AG10803 (cell line): ENCODE measurements around the gene AGAP1.

Experiments
- DNase-seq: peaks from one replicate; pipeline ENCODE4 v3.0.0; 2010; ENCODE audit warnings: low read depth
- H3K4me3 ChIP-seq: 2 replicates; pipeline ENCODE4 v1.5.1; 2011; ENCODE audit warnings: mild to moderate bottlenecking, low read length, control low read depth
- TF ChIP-seq, protein P1 (sequence below): conservative IDR thresholded peaks from 2 replicates; pipeline ENCODE4 v1.5.1; 2011; ENCODE audit warnings: mild to moderate bottlenecking, low read length, control low read depth, inconsistent platforms

The AGAP1 gene

GRCh38 chr2:235926229-235926628 lies 432.4 kb downstream of the AGAP1 start:
- no peak overlapping the region for H3K4me3 ChIP-seq
- TF ChIP-seq, protein P1, sequence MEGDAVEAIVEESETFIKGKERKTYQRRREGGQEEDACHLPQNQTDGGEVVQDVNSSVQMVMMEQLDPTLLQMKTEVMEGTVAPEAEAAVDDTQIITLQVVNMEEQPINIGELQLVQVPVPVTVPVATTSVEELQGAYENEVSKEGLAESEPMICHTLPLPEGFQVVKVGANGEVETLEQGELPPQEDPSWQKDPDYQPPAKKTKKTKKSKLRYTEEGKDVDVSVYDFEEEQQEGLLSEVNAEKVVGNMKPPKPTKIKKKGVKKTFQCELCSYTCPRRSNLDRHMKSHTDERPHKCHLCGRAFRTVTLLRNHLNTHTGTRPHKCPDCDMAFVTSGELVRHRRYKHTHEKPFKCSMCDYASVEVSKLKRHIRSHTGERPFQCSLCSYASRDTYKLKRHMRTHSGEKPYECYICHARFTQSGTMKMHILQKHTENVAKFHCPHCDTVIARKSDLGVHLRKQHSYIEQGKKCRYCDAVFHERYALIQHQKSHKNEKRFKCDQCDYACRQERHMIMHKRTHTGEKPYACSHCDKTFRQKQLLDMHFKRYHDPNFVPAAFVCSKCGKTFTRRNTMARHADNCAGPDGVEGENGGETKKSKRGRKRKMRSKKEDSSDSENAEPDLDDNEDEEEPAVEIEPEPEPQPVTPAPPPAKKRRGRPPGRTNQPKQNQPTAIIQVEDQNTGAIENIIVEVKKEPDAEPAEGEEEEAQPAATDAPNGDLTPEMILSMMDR: no peak

GRCh38 chr2:235928751-235929370 lies 435.0 kb downstream of the AGAP1 start:
- TF ChIP-seq, protein P1: no peak
- no peak overlapping the region for H3K4me3 ChIP-seq
- DNase-seq: no peak

More at GRCh38 chr2:235926229-235926628, 432.4 kb downstream of the AGAP1 start:
- no peak for DNase-seq

DNA sequence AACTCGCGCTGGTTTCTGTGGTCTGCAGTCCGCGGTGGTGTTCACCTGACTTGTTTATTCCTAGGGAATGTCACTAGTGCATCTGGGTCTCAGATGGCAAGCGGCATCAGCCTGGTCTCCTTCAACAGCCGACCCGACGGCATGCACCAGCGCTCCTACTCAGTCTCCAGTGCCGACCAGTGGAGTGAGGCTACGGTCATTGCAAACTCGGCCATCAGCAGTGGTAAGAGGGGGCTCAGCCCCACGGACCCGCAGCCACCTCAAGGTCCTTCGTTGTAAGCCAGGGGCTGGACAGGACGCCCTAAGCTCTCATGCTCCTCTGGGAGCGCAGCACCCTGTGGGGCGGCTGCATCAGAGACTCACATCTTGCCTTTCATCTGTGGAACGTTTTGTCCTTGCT lies 436.9 kb downstream of the AGAP1 start:
- no peak overlapping the region for H3K4me3 ChIP-seq
- TF ChIP-seq, protein P1: no peak

GRCh38 chr2:235931676-235932075 lies 437.8 kb downstream of the AGAP1 start:
- TF ChIP-seq, protein P1: no peak
- no peak for DNase-seq
- no peak overlapping the region for H3K4me3 ChIP-seq

More for the DNA sequence above, 436.9 kb downstream of the AGAP1 start:
- no peak for DNase-seq

DNA sequence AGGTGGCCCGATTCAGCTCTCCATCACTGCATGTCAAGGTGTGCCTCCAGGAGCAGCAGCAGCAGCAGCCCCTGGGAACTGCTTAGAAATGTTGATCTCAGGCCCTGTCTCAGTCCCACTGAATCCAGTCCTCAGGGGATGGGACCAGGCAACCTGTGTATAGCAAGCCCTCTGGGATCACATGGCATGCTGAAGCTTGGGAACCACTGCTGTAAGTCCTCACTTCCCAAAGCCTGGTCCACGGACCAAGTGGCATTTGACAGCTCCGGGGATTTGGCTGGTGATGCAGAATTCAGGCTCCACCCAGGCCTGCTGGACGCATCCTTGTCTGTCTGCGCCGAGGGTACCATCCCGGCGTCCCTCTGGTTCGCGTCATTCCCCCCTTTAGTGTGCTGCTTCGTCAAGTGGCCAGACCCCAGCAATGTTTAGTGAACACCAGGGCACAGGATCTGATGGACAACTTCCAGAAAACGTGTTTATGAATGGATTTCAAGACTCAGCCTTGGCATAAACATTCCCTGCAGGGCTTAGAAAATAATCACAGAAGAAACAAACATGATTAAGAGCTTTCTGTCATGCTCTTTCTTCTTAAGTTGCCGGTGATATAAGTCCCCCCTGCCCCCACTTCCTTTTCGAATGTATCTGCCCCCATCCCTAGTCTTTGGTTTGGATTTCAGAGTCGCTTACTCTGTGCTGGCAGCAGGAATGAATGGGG lies 440.4 kb downstream of the AGAP1 start:
- TF ChIP-seq, protein P1: no peak
- H3K4me3 ChIP-seq: no peak overlapping the region
- no peak for DNase-seq

- H3K4me3 ChIP-seq: no peak overlapping the region
- TF ChIP-seq, protein P1: no peak
- no peak for DNase-seq
Measured at GRCh38 chr2:235934774-235935484, 441.1 kb downstream of the AGAP1 start.
